NCI-H446 (cell line): ENCODE results near the gene MCF2L.

ENCODE experiments used
- DNase-seq, 2 experiments: peaks; one replicate each; lab custom pipeline; 2025; lab: John Stamatoyannopoulos, UW

MCF2L gene

GRCh38 chr13:112998521-112999280, 29.7 kb downstream of the MCF2L start:
- DNase-seq = no peak

DNA sequence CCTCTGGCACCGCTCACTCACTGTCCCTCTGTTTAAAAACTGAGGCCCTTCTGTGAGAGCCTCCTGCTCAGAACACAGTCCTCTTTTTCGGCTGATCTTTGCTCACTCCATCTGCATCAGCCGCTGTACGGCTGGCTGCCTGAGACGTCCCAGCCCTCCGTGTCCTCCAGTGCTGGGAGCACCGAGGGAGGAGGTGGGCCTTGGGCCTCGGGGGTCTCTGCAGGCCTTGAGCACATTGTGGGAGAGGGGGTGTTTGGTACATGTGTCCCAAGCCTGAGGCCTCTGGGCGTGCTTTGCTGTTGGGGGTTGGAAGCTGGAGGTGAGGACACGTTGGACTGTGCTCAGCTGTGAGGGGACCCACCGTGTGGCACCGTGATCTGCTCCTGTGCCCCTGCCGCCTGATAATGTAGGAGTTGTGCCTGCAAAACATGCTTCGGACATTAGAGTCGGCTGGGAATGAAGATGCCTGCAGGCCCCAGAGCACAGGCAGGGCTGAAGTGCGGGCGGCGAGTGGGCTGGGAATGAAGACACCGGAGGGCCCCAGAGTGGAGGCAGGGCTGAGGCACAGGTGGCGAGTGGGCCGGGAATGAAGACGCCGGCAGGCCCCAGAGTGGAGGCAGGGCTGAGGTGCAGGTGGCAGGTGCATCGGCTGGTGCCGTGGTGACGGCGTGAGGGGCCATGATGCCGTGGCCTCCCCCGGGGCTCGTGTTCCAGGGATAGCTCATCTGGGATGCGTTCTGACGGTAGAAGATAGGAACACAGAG, 30.6 kb downstream of the MCF2L start:
- no peak for DNase-seq

- no peak for DNase-seq
Measured at GRCh38 chr13:113000575-113000974, 31.6 kb downstream of the MCF2L start.

GRCh38 chr13:113001241-113002140, 32.5 kb downstream of the MCF2L start:
- no peak for DNase-seq

DNA sequence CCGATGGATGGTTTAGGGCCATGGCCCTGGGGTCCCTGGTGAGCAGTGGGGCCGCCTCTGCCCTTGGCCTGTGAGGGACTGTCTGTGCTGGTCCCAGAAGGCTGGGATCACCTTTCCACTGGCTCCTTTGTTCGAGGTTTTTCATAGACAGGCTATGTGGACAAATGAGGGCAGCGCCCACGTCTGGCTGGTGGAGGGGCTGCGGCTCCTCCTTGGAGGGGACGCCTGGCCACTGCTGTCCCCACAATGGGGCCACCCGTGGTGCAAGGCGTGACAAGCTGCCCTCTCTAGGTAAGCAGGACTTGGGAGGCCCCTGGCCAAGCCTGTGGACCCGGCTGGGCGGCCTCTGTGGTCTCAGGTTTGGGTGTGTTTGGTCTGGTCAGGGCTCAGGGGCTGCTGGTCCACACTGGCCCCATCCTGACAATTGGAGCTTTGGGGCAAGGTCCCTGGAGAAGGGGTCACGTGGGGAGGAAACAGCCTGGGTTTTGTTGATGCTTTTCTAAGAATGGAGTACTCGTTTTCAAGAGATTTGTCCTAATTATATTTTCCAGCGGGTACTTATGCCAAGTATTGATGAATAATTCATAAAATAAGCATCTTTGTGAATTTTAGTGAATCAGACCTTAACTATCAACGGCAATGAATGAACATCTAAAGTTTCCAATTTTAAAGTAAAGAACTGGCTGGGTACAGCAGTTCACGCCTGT, 33.3 kb downstream of the MCF2L start:
- no peak for DNase-seq

DNA sequence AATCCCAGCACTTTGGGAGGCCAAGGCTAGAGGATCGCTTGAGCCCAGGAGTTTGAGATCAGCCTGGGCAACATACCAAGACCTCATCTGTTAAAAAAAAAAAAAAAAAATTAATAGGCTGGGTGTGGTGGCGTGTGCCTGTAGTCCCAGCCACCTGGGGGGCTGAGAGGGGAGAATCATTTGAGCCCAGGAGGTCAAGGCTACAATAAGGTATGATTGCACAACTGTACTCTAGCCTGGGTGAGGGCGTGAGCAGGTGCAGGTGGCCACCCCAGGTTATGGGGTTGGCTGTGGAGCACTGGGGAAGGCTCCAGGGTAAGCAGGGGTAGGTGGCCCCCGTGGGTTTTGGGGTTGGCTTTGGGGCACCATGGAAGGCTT, 33.9 kb downstream of the MCF2L start:
- no peak for DNase-seq

DNA sequence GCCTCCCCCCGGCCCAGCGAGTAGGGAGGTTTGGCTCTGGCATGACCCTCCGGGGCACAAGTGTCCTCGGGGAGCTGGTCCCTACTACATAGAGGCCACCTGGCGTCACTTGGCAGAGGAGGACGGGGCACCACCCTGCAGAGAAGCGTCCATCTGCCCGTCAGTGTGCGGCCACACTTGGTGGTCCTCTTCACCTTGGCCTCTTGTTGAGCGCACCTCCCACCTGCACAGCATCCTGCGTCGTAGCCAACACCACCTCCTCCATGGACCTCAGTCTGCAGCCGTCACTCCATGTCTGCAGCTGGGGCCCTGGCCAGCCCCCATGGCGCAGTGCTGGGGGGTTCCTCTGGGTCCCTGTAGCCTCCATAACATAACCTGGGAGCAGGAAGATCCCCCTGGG, 35.1 kb downstream of the MCF2L start:
- DNase-seq = no peak

DNA sequence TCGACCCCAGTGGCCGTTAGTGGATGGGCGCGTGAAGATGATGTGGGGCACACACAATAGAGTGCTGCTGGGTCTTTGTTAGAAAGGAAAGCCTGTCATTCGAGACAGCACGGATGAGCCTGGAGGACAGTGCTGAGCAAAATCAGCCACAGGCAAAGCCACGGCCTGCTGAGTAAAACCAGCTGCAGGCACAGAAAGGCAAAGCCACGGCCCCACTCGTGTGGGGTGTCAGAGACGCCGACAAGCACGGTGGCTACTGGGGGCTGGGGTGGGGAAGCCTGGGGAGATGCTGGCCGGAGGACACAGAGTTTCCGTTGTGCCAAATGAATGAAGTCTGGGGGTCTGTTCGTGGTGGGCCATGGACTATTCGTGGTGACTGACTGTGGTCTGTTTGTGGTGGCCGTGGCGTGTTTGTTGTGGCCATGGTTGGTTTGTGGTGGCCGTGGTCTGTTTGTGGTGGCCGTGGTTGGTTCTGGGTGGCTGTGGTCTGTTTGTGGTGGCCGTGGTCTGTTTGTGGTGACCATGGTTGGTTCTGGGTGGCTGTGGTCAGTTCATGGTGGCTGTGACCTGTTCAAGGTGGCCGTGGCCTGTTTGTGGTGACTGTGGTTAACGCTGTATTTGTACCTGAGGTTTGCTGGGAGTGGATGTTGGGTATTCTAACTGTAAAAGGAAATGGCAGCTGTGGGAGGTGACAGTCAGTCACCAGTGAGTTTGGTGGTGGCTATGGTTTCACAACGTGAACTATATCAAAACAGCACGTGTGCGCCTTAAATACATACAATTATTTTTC, 36.3 kb downstream of the MCF2L start:
- no peak for DNase-seq

- DNase-seq = no peak
Measured at GRCh38 chr13:113005997-113006396, 37.0 kb downstream of the MCF2L start.

DNA sequence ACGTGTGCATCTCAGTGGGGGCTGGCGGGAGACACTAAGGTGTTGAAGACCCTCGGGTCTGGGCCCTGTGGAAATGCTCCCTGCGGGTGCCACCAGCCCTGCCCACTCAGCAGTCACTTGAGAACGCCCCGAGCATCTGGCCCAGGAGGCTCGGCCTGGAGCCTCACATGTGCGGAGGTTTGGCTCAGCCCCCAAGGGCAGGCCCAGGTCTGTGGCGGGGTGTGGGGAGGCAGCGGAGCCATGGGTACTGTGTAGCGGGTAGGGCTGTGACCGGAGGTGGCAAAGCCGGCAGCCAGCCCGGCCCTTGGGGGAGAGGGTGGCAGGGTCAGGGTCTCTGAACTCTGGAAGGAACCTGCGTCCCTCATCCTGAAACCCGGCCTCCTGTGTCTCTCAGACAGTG, 37.6 kb downstream of the MCF2L start:
- no peak for DNase-seq

GRCh38 chr13:113008851-113009250, 39.8 kb downstream of the MCF2L start:
- DNase-seq = no peak

DNA sequence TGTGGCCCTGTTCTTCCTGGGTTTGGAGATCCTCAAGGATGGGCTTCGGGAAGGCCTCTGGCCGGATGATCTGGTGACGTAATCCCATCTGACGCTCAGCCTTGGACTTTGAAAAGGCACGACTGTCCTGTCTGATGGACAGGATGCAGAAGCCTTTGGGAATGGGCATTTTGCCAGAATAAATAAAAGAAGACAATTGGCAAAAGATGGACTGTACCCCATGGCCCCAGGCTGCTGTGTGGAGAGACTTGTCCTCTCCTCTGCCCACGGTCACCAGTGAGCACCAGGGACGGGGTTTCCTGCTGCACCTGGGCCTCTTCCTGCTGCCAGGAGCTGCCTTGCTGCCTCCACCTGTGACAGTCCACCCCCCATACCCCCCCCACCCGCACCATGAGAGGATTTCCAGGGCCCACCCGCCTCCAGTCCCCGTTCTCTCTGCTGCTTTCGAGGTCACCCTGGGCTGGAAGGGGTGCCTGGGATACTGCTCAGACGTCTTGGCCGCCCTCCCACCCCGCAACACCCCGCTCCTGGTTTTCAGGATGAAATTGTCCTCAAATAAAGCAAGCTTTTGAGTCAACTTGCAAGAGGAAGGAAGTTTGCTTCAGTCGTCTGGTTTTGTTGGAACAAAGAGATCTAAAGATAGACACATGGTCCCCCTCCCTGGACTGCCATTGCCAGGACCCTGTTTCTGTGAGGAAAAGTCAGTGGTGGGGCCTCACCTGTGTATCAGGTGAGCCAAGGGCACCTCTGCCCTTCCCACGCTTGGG, 40.9 kb downstream of the MCF2L start:
- no peak for DNase-seq

DNA sequence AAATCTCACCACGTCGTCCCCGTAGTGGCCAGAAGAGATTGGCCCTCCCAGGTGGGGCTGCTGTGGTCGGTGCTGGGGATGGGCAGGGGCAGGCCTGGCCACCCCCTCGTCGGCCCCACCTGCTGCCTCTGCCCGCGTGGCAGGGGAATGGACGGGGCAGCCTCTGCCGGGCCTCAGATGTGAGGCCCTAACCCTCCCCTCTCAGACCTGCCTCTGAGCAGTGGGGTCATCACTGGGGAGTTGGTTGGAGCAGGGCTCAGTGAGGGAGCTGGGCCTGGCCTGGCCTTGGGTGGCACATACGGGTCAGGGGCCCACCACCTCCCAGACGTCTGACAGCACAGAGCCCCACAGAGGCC, 41.5 kb downstream of the MCF2L start:
- DNase-seq = no peak

DNA sequence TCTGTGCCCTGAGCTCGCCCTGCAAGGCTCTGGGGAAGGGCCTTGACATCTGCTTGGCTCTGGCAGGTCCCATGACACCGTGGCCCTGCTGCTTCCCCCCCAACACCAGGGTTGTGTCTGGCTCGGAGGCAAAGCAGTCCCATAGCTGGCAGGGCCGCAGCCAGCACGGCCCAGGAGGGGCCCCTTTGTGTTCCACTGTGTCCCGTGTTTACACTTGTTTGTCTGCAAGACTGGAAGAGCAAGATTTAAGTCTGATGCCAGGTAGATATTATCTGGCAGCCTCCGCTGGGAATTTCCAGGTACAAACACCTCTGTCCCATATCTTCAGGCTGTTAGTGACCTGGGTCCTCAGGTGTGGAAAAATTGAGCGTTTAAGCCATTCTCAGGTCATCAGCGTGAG, 44.3 kb downstream of the MCF2L start:
- no peak for DNase-seq

- DNase-seq = no peak
Measured at GRCh38 chr13:113013878-113014751, 45.1 kb downstream of the MCF2L start.

- no peak for DNase-seq
Measured at GRCh38 chr13:113014752-113015745, 46.0 kb downstream of the MCF2L start.

- no peak for DNase-seq
Measured at GRCh38 chr13:113015826-113016525, 47.0 kb downstream of the MCF2L start.
